WERI-Rb-1 (cell line): ENCODE results near the gene GPAT2.
"Not testable (repeated sequence)": the region's sequence is repeated elsewhere in the genome, so short reads cannot be mapped to it uniquely, and the experiment has no call there.

ENCODE experiments used
- DNase-seq: peaks from one replicate; pipeline ENCODE4 v3.0.0-alpha.2; 2020
- H3K27ac ChIP-seq: fragments of 250-450 bp; sonication (Bioruptor Pico); 2 replicates; pipeline ENCODE4 v1.5.1; 2020; ENCODE audit warnings: mild to moderate bottlenecking, moderate library complexity
- H3K27me3 ChIP-seq: fragments of 250-450 bp; sonication (Bioruptor Pico); 2 replicates; pipeline ENCODE4 v1.5.1; 2021; ENCODE audit warnings: mild to moderate bottlenecking, low read depth, moderate library complexity; ENCODE audit not compliant: insufficient read depth, severe bottlenecking
- H3K36me3 ChIP-seq: fragments of 250-450 bp; sonication (Bioruptor Pico); 2 replicates; pipeline ENCODE4 v1.5.1; 2020; ENCODE audit warnings: mild to moderate bottlenecking, moderate library complexity
- H3K4me3 ChIP-seq: 2 replicates; pipeline ENCODE4 v1.5.1; 2011; ENCODE audit warnings: low read depth, mild to moderate bottlenecking, control low read depth, low read length
- H3K9me3 ChIP-seq: fragments of 250-450 bp; sonication (Bioruptor Pico); 2 replicates; pipeline ENCODE4 v1.5.1; 2021; ENCODE audit warnings: mild to moderate bottlenecking, moderate library complexity; ENCODE audit not compliant: severe bottlenecking
- TF ChIP-seq, protein P1 (sequence below): IDR thresholded peaks from 2 replicates; pipeline ENCODE4 v1.5.1; 2011; ENCODE audit warnings: low read depth, mild to moderate bottlenecking, control low read depth, inconsistent platforms, low read length

Gene GPAT2

DNA sequence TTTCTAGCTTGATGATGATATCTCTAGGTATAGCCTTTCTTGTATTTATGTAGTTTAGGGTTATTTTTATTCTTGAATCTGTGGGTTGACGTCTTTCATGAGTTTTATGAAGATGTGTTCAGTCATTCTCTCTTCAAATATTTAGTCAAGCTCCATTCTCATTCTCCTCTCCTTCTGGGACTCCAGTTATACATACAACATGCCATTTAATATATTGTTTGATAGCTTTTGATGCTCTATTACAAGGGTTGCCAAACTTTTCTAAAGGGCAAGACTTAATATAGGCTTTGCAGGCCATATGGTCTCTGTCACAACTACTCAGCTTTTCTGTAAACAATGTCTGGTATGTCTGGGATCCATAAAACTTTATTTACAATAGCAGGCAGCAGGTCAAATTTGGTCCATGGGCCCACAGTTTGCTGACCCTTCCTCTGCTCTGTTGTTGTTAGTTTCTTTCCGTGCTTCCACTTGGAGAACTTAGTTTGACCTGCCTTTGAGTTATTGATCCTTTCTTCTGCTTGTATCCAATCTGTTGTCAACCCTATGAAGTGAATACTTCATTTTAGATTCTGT lies 40.6 kb upstream of the GPAT2 start:
- H3K4me3 ChIP-seq, result no peak overlapping the region
- no peaks in the 10 kb centered on the region for H3K27me3 ChIP-seq
- TF ChIP-seq, protein P1, sequence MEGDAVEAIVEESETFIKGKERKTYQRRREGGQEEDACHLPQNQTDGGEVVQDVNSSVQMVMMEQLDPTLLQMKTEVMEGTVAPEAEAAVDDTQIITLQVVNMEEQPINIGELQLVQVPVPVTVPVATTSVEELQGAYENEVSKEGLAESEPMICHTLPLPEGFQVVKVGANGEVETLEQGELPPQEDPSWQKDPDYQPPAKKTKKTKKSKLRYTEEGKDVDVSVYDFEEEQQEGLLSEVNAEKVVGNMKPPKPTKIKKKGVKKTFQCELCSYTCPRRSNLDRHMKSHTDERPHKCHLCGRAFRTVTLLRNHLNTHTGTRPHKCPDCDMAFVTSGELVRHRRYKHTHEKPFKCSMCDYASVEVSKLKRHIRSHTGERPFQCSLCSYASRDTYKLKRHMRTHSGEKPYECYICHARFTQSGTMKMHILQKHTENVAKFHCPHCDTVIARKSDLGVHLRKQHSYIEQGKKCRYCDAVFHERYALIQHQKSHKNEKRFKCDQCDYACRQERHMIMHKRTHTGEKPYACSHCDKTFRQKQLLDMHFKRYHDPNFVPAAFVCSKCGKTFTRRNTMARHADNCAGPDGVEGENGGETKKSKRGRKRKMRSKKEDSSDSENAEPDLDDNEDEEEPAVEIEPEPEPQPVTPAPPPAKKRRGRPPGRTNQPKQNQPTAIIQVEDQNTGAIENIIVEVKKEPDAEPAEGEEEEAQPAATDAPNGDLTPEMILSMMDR, result no peak
- DNase-seq, result no peak
- H3K27ac ChIP-seq, result no peak overlapping the region
- H3K9me3 ChIP-seq, result peaks cover 2% of the 10 kb centered on the region
- no peaks in the 10 kb centered on the region for H3K36me3 ChIP-seq

DNA sequence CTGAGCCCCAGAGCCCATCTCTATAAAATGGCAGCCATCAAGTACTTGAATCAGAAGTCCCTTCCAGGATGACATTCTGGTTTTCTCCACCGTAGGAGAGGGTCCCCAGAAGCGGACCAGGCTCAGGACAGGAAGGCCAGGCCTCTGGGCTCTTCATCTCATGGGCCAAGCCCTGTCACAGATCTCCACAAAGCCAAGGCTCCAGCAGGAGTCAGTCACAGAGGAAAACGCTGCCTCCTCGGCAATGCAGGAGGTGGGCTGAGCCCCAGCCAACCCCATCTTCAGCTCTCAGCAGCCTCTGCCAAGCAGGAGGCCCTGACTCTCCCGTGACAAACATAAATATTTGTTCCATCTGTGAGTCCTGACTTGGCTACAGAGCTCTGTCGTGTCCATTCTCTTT lies 39.4 kb upstream of the GPAT2 start:
- Histone ChIP-seq H3K27me3 (no peaks in the 10 kb centered on the region), H3K9me3 (peaks cover 2% of the 10 kb centered on the region), H3K36me3 (no peaks in the 10 kb centered on the region), H3K27ac (no peak overlapping the region), H3K4me3 (no peak overlapping the region)
- no peak for DNase-seq
- TF ChIP-seq, protein P1, result no peak

DNA sequence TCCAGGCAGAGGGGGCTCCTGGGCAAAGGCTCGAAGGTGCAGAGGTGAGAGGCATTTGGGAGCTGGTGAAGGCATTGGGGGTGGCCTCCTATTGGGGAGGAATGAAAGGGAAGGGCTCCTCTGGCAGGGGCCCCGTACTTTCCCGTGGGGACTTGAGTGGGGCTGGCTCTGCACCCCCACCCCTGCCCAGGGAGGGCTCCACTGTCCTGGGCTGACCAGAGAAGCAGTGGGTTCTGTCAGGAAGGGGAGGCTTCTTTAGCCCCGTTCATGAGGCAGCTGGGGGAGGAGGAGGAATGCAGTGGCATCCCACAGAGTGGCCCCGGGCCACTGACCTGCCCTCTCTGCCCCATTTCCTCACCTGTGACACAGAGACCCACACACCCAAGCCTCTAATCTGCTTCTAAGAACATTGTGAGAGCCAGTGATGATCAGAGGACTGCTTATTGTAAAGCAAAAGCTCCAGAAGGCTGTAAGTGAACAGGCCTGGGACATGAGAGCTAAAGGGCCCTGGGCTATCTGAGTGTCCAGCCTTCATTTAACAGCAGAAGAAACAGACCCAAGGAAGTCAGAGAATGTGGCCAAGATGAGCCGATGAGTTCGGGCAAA lies 38.6 kb upstream of the GPAT2 start:
- TF ChIP-seq, protein P1, result no peak
- Histone ChIP-seq H3K36me3 (no peaks in the 10 kb centered on the region), H3K4me3 (no peak overlapping the region), H3K27ac (no peak overlapping the region), H3K27me3 (no peaks in the 10 kb centered on the region), H3K9me3 (peaks cover 2% of the 10 kb centered on the region)
- DNase-seq, result no peak

DNA sequence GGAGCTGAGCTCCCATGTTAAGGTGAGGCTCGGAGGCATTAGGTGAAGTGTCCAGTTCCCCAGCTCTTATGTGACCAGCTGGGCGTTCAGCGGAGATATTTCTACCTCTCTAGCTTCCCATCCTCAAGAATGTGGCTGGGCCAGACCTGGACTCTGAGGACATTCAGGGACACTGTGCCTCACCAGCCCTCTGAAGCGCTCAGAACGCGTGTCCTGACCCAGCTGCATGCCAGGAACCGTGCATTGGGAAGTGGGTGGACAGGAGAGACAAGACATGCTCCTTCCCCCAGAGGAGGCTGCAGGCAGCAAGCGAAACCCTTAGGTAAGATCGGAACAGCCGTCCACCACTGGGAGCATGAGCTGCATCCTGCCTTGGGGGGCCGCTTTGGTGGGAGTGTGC lies 38.0 kb upstream of the GPAT2 start:
- TF ChIP-seq, protein P1, result no peak
- H3K27me3 ChIP-seq, result no peaks in the 10 kb centered on the region
- no peaks in the 10 kb centered on the region for H3K36me3 ChIP-seq
- H3K4me3 ChIP-seq, result no peak overlapping the region
- peak overlapping the region; percentile 14; the same call in 1 of the 2 replicates for H3K27ac ChIP-seq
- peaks cover 2% of the 10 kb centered on the region for H3K9me3 ChIP-seq
- DNase-seq, result no peak

DNA sequence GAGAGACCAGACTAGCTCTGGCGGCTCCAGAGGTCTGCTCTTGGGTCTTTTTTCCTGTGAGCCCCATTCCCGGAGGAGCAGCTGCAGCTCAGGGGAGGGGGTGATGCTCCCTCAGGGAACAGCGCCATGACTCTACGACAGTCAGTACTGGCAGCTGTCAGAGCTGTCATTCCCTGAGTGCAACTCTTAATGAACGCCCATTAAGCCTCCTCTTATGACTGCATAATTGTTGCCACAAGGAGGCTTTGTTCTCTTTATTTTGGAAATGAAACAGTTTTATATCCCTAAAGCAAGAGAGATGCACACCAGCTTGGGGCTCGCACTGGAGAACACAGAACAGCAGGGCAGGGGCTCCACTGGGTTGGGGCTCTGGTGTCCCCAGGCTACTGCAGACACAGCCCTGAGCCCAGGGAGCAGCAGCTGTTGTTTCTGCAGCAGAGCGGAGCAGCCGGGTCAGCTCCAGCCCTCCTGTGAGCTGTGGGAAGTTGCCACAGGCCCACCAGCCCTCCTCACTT lies 37.3 kb upstream of the GPAT2 start:
- H3K4me3 ChIP-seq, H3K27me3 ChIP-seq, H3K9me3 ChIP-seq, H3K36me3 ChIP-seq: not testable (repeated sequence)
- H3K27ac ChIP-seq, result peak overlapping the region; percentile 14; the same call in 1 of the 2 replicates
- DNase-seq, result peak; percentile 45

DNA sequence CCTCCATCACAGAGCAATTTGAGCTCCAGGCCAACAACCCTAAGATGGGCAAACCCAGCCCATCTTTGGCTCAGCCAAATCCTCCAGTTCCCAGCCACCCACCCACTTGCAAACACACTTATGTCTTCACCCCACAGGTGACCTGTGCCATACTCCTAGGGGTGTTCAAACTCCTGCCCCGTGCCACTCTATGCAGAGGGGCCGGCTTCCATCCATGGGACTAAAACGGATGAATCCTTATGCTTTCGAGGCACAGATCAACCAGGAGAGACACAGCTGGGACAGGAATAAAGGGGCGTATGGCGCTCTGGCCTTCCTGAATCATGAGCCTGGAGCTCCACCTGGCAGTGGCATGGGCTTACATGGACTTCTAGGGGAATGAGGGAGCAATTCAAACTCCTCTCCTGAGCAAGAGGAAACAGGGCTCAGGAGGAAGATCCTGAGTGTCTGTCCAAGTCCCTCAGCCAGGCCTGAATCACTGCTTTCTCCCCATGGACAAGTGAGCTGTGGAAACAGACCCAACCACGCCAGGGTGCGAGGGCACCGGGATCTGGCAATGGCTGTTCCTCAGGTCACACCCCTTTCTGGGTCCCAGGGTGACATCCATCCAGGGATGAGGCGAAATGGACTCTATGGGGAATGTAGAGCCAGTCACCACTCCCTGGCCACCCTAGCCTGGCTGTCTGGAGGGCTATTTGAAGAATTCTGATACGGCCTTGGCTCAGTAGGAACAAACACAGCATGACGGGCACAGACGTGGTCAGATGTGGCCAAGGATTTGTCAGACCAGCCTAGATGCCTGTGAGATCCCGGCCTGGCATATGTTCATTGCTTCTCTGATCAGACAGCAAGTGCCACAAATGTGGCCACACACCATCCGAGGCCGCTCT lies 36.6 kb upstream of the GPAT2 start:
- not testable (repeated sequence) for DNase-seq, H3K36me3 ChIP-seq, H3K9me3 ChIP-seq, H3K4me3 ChIP-seq, H3K27ac ChIP-seq, H3K27me3 ChIP-seq

DNA sequence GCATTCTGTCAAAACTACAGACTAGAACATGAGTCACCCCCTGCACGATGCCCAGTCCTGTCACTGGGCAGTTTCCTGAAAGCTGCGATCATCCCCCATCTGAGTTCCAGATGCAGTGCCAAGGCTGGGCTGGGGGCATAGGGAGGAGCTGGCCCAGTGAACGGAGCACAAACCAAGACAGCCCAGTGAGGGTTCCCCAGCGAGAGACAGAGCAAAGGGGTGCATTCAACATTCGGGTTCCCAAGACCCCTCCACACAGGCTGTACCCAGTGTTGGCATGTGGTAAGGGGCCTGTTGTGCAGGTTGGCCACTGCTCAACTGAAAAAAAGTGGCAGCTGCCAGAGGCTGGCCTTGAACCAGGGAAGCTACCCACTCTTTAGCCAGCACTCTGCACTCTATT lies 35.6 kb upstream of the GPAT2 start:
- H3K36me3 ChIP-seq, H3K27ac ChIP-seq, H3K9me3 ChIP-seq, H3K4me3 ChIP-seq, DNase-seq, H3K27me3 ChIP-seq: not testable (repeated sequence)

DNA sequence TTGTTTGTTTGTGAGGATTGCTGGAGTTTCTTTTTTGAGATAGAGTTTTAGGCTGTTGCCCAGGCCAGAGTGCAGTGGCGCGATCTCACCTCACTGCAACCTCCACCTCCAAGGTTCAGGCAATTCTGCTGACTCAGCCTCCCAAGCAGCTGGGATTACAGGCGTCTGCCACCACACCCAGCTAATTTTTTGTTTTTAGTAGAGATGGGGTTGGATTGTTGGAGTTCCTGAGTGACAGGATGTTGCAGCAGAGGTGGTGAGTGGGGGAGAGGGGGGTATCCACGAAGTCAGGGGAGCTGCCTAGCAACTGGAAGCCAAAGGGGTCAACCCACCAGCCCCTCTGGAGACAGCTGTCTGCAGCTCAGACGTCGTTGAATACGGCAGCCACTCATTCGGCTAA lies 35.2 kb upstream of the GPAT2 start:
- not testable (repeated sequence) for H3K36me3 ChIP-seq, DNase-seq, H3K27me3 ChIP-seq

DNA sequence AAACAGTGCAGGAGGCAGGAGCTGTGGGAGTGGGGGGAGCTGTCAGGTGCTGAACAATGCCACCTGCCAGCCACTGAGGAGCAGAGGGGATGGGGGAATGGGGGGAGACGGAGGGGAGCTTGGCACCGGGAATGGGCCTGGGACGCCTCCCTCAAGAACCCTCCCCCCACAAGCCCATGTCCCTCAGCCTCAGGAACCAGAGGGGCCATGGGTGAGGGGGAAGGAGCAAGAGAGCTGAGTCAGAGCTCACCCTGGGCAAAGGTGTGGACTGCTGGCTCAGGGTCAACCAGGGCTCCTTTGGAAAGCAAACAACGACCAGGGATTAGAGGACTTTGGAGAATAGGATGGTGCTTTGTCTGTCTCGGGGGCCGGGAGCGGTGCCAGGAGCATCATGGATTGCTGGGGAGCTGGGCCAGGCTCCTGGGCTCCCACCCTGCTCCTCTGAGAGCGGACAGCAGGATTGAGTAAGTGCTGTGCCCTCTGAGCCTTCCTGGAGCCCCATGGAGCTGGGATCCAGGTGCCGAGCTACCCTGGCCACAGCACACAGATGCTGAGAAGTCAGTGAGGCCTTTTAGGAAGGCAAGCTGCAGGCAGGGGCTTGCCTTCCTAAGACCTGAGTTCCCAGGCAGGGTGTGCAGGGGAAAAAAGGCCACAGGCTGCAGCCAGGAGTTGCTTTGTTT lies 33.3 kb upstream of the GPAT2 start:
- not testable (repeated sequence) for H3K4me3 ChIP-seq, DNase-seq, H3K27me3 ChIP-seq, H3K27ac ChIP-seq, H3K36me3 ChIP-seq, H3K9me3 ChIP-seq

More for the DNA sequence above, 35.2 kb upstream of the GPAT2 start:
- H3K27ac ChIP-seq, H3K4me3 ChIP-seq, H3K9me3 ChIP-seq: not testable (repeated sequence)
